ENCODE measurements around the gene TMPRSS11A. TPM values are rescaled to one million over a fixed set of nuclear protein-coding genes. Genes with fewer than 3 reads are reported as not detected.
A peak's percentile ranks its signal among the peaks of the same experiment; 100 is the strongest.

TMPRSS11A gene
- total RNA-seq, 1 donor from 2014 or later = not detected

DNA sequence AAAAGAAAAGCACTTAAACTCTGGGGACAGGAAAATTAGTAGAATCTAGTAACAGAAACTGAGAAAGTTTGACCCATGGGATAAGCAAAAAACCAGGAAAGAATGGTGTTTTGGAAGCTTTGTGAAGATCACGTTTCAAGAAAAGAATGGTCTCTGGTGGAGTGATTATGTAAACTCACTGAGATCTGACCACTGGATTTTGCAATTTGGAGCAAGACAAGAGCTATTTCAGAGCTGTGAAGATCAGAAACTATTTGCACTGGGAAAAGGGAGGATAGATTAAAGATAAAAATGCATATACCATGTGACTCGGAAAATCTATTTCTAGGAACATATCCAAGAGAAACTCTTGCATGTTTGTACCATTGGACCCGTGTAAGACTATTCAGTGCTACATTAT is 83.8 kb downstream of the TMPRSS11A start:
- no peak overlapping the region for H2AFZ ChIP-seq (replicated peaks)
- H3K9me3 ChIP-seq (ENCODE audit: low read depth) = no peaks in the 10 kb centered on the region
- no peaks in the 10 kb centered on the region for H3K79me2 ChIP-seq (ENCODE audit: low read depth)
- H3K9ac ChIP-seq = no peak overlapping the region
- no peaks in the 10 kb centered on the region for H3K9me3 Mint-ChIP-seq
- no peaks in the 10 kb centered on the region for H3K27me3 ChIP-seq
- no peaks in the 10 kb centered on the region for H3K36me3 ChIP-seq
- no peak for TF ChIP-seq CTCF (IDR thresholded peaks at IDR 0.05)
- TF ChIP-seq EZH2 (IDR thresholded peaks at IDR 0.05) = no peak
- TF ChIP-seq EZH2phosphoT487 (IDR thresholded peaks at IDR 0.05) = no peak
- peaks cover 24% of the 10 kb centered on the region for H3K4me1 ChIP-seq
- peaks cover 6% of the 10 kb centered on the region for H3K4me1 Mint-ChIP-seq
- H3K4me3 Mint-ChIP-seq = no peak overlapping the region
- no peak overlapping the region for H3K4me2 ChIP-seq
- no peak overlapping the region for H3K27ac Mint-ChIP-seq
- peaks cover 2% of the 10 kb centered on the region for H3K27me3 Mint-ChIP-seq (ENCODE audit: insufficient read depth, low read depth)
- no peak overlapping the region for H3K27ac ChIP-seq
- H3K36me3 Mint-ChIP-seq = no peaks in the 10 kb centered on the region
- H4K20me1 ChIP-seq (ENCODE audit: low read depth) = no peaks in the 10 kb centered on the region
- H3K4me3 ChIP-seq = no peak overlapping the region
- no peak for DNase-seq (ENCODE audit: low spot score)
- H3F3A ChIP-seq (ENCODE audit: low read depth) = no peaks in the 10 kb centered on the region

GRCh38 chr4:67877086-67877485 is 86.2 kb downstream of the TMPRSS11A start:
- Histone ChIP-seq H3K36me3 (no peaks in the 10 kb centered on the region), H3K27ac (no peak overlapping the region), H3K27me3 (no peaks in the 10 kb centered on the region), H3K79me2 (ENCODE audit: low read depth) (no peaks in the 10 kb centered on the region), H3K4me3 (no peak overlapping the region), H3K4me2 (no peak overlapping the region), H4K20me1 (ENCODE audit: low read depth) (no peaks in the 10 kb centered on the region), H3F3A (ENCODE audit: low read depth) (no peaks in the 10 kb centered on the region), H3K9ac (no peak overlapping the region), H2AFZ (replicated peaks) (no peak overlapping the region), H3K4me1 (peaks cover 24% of the 10 kb centered on the region), H3K9me3 (ENCODE audit: low read depth) (no peaks in the 10 kb centered on the region)
- H3K36me3 Mint-ChIP-seq = no peaks in the 10 kb centered on the region
- TF ChIP-seq CTCF (IDR thresholded peaks at IDR 0.05) = no peak
- TF ChIP-seq EZH2phosphoT487 (IDR thresholded peaks at IDR 0.05) = no peak
- TF ChIP-seq EZH2 (IDR thresholded peaks at IDR 0.05) = no peak
- no peak overlapping the region for H3K4me3 Mint-ChIP-seq
- H3K27ac Mint-ChIP-seq = no peak overlapping the region
- H3K9me3 Mint-ChIP-seq = no peaks in the 10 kb centered on the region
- peaks cover 6% of the 10 kb centered on the region for H3K4me1 Mint-ChIP-seq
- peaks cover 2% of the 10 kb centered on the region for H3K27me3 Mint-ChIP-seq (ENCODE audit: insufficient read depth, low read depth)
- no peak for DNase-seq (ENCODE audit: low spot score)

GRCh38 chr4:67874986-67875385 is 88.3 kb downstream of the TMPRSS11A start:
- no peaks in the 10 kb centered on the region for H3K27me3 ChIP-seq
- H3K4me1 ChIP-seq = peaks cover 11% of the 10 kb centered on the region
- no peak overlapping the region for H3K27ac ChIP-seq
- no peak overlapping the region for H3K4me3 Mint-ChIP-seq
- TF ChIP-seq EZH2 (IDR thresholded peaks at IDR 0.05) (no peak), EZH2phosphoT487 (IDR thresholded peaks at IDR 0.05) (no peak), CTCF (IDR thresholded peaks at IDR 0.05) (no peak)
- no peaks in the 10 kb centered on the region for H4K20me1 ChIP-seq (ENCODE audit: low read depth)
- H3K27me3 Mint-ChIP-seq (ENCODE audit: insufficient read depth, low read depth) = peaks cover 2% of the 10 kb centered on the region
- no peak overlapping the region for H3K4me3 ChIP-seq
- no peaks in the 10 kb centered on the region for H3F3A ChIP-seq (ENCODE audit: low read depth)
- no peaks in the 10 kb centered on the region for H3K36me3 Mint-ChIP-seq
- H3K9ac ChIP-seq = no peak overlapping the region
- no peaks in the 10 kb centered on the region for H3K9me3 ChIP-seq (ENCODE audit: low read depth)
- no peaks in the 10 kb centered on the region for H3K79me2 ChIP-seq (ENCODE audit: low read depth)
- peaks cover 6% of the 10 kb centered on the region for H3K4me1 Mint-ChIP-seq
- DNase-seq (ENCODE audit: low spot score) = no peak
- no peak overlapping the region for H3K27ac Mint-ChIP-seq
- peak overlapping the region; percentile 90 for H2AFZ ChIP-seq (replicated peaks)
- peak overlapping the region; percentile 14 for H3K4me2 ChIP-seq
- no peaks in the 10 kb centered on the region for H3K9me3 Mint-ChIP-seq
- H3K36me3 ChIP-seq = no peaks in the 10 kb centered on the region

Data from neural progenitor cell (in vitro differentiated cells).